ENCODE measurements around the gene BIN1.
A peak's percentile ranks its signal among the peaks of the same experiment; 100 is the strongest.

Gene BIN1

DNA sequence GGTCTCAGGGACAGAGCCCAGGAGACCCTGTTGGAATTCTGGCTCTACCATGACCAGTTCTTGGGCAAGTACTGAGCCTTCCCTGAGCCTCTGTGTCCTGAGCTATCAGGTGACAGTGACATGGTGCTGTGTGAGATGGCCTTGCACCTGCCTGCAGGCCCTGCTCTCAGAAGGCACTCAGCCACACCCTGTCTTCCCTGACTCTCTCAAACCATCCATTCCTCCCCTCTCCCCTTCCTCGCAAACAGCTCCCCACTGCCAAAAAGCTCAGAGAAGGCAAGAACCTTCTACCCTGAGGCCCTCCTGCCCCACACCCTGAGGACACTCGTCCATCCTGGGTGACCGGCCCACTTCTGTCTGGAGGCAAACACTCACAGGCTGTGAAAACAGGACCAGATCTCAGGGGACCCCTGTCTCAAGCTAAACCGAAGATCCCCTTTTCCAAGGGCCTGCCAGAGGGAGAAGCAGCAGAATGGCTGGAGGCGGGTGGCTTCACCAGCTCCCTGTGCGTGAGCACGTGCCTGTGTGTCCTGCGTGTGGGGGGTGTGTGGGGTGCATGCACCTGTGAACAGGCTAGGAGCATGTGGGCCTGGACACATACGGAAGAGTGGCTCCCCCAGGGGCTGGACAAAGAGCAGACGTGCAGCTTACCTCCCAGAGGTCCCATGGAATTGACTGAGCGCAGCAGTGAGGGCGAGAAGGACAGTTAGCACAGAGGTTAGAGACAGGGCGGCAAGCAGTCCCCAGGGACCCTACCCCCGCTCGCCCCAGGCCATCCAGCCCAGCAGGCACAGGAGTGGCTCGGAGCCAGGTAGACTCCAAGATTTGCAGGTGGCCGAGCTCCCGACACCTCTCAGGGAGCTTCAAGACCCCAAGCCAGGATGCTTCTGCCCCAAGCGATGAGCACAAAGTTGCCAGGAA is 53.9 kb downstream of the BIN1 start:
- H3K36me3 ChIP-seq (ENCODE audit: control insufficient read depth in 4 of 4, insufficient read depth in 4 of 4, low read length in 3 of 4) = peaks cover 0 to 58% (median 38%) of the 10 kb centered on the region in 4 experiments
- no peak overlapping the region for H3K4me3 ChIP-seq (ENCODE audit: control insufficient read depth in 1 of 7, extremely low read depth in 1 of 7, insufficient read depth in 4 of 7, low read depth in 2 of 7, low read length in 6 of 7)
- no peak for DNase-seq
- ChIA-PET CTCF (interaction anchor here (1.0 kb wide), 1 partner anchor 11 kb away, joined by 4 read pairs; no protein-coding TSS in a partner anchor), POLR2A (no interaction called here)
- WGBS (ENCODE audit: insufficient coverage) = 96% methylated on average over 17 of the region's 19 CpGs
- H3K27me3 ChIP-seq (replicated peaks in 2 of 5; ENCODE audit: control insufficient read depth in 4 of 5, insufficient read depth in 5 of 5, low read length in 4 of 5) = no peaks in the 10 kb centered on the region
- H3K9me3 ChIP-seq (ENCODE audit: control extremely low read depth in 1 of 5, control insufficient read depth in 4 of 5, insufficient read depth in 2 of 5, low read depth in 1 of 5, low read length in 4 of 5) = no peaks in the 10 kb centered on the region
- H3K27ac ChIP-seq (ENCODE audit: insufficient read depth in 1 of 2, low read depth in 1 of 2, low read length in 2 of 2, poor library complexity in 1 of 2, severe bottlenecking in 2 of 2) = no peak overlapping the region
- peaks cover 0 to 6% (median 5%) of the 10 kb centered on the region in 4 experiments for H3K4me1 ChIP-seq (ENCODE audit: control extremely low read depth in 1 of 4, control insufficient read depth in 4 of 4, insufficient read depth in 4 of 4, low read length in 3 of 4)

DNA sequence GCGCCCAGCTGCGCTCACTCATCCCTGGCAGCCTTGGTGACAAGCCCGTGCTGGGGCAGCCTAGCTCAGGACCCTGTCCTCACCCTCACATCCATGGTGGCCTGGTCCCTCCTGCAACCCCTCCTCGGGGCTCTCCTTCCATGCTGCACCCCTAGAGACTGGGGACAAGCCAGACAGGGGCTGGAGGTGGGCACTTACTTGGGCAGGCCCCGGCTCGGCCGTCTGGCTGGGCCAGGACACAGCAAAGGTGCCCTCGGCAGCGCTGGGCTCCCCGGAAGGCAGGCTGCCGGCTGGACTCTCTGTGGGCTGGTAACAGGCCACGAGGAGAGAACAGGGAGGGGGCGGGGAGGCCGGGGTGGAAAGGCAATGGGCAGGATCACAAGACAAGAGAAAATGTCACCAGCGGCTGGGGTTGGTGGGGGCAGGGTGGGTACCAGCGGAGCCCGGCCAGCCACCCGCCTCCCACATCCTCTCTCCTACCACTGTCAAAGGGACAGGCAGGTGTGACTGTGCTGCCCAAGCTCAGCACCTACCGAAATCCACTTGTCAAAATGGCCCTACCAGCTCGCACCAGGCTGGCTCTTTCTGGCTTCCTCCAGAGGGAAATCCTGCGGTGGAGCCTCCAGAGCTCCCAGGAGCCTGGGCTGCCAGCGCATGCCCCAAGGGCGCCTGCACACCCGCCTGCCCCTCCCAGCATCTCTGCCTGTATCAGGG is 54.7 kb downstream of the BIN1 start:
- Histone ChIP-seq H3K4me3 (ENCODE audit: control insufficient read depth in 1 of 7, extremely low read depth in 1 of 7, insufficient read depth in 4 of 7, low read depth in 2 of 7, low read length in 6 of 7) (no peak overlapping the region), H3K4me1 (ENCODE audit: control extremely low read depth in 1 of 4, control insufficient read depth in 4 of 4, insufficient read depth in 4 of 4, low read length in 3 of 4) (peaks cover 0 to 6% (median 5%) of the 10 kb centered on the region in 4 experiments), H3K27ac (ENCODE audit: insufficient read depth in 1 of 2, low read depth in 1 of 2, low read length in 2 of 2, poor library complexity in 1 of 2, severe bottlenecking in 2 of 2) (no peak overlapping the region), H3K9me3 (ENCODE audit: control extremely low read depth in 1 of 5, control insufficient read depth in 4 of 5, insufficient read depth in 2 of 5, low read depth in 1 of 5, low read length in 4 of 5) (no peaks in the 10 kb centered on the region), H3K27me3 (replicated peaks in 2 of 5; ENCODE audit: control insufficient read depth in 4 of 5, insufficient read depth in 5 of 5, low read length in 4 of 5) (no peaks in the 10 kb centered on the region), H3K36me3 (ENCODE audit: control insufficient read depth in 4 of 4, insufficient read depth in 4 of 4, low read length in 3 of 4) (peaks cover 0 to 51% (median 36%) of the 10 kb centered on the region in 4 experiments)
- no peak for DNase-seq
- POLR2A ChIA-PET = no interaction called here
- 94% methylated on average over 17 of the region's 24 CpGs for WGBS (ENCODE audit: insufficient coverage)
- CTCF ChIA-PET = interaction anchor here (1.0 kb wide), 1 partner anchor 12 kb away, joined by 4 read pairs; no protein-coding TSS in a partner anchor

DNA sequence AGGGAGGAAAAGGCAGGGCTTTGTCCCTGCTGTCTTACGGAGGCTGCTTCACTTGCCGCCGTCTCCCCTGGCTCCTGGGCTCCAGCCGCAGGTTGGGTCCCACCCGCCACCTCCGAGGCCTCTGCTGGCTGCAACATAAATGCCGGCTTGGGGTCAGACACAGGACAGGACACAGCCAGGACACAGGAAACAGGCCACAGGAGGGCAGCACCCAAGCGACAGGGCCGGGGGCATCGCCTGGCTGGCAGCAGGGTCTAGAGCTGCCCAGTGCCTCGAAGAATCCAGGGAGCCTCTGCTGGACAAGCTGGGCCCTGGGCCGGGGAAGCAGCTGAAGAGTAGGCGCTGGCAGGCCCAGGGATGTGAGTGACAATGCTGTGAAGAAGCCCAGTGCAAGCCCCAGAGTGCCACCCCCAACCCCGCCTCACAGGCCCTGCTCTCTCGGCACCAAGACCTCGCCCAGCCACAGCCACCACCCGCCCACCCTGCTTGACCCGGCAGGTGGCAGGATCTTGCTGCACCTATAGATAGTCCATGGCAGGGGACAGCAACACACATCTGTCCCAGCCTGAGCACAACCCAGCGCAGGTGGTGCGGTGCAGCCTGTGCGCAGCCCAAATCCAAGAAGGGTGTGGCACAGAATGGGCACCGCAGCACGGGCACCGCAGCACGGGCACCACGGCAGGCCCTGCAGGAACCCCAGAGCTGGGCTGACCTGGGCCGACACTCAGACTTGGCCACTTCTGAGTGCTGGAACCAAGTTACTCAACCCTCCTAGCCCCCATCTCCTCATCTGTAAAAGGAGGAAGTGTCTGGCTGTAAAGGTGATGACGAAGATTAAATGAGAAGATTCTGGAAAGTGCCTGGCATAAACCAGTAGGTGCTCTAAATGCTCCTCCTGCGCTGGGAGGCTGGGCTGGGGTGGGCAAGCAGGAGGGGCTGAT is 55.6 kb downstream of the BIN1 start:
- 87% methylated on average over 23 of the region's 29 CpGs for WGBS (ENCODE audit: insufficient coverage)
- no peaks in the 10 kb centered on the region for H3K9me3 ChIP-seq (ENCODE audit: control extremely low read depth in 1 of 5, control insufficient read depth in 4 of 5, insufficient read depth in 2 of 5, low read depth in 1 of 5, low read length in 4 of 5)
- H3K4me3 ChIP-seq (ENCODE audit: control insufficient read depth in 1 of 7, extremely low read depth in 1 of 7, insufficient read depth in 4 of 7, low read depth in 2 of 7, low read length in 6 of 7) = no peak overlapping the region
- peaks cover 0 to 43% (median 29%) of the 10 kb centered on the region in 4 experiments for H3K36me3 ChIP-seq (ENCODE audit: control insufficient read depth in 4 of 4, insufficient read depth in 4 of 4, low read length in 3 of 4)
- no peak overlapping the region for H3K27ac ChIP-seq (ENCODE audit: insufficient read depth in 1 of 2, low read depth in 1 of 2, low read length in 2 of 2, poor library complexity in 1 of 2, severe bottlenecking in 2 of 2)
- POLR2A ChIA-PET = no interaction called here
- CTCF ChIA-PET = interaction anchor here (1.0 to 1.8 kb wide), 3 partner anchors 15 to 131 kb away, joined by 3 to 5 read pairs (median 3); no protein-coding TSS in a partner anchor
- peaks cover 0 to 6% (median 5%) of the 10 kb centered on the region in 4 experiments for H3K4me1 ChIP-seq (ENCODE audit: control extremely low read depth in 1 of 4, control insufficient read depth in 4 of 4, insufficient read depth in 4 of 4, low read length in 3 of 4)
- no peaks in the 10 kb centered on the region for H3K27me3 ChIP-seq (replicated peaks in 2 of 5; ENCODE audit: control insufficient read depth in 4 of 5, insufficient read depth in 5 of 5, low read length in 4 of 5)
- peak in 2 of 3 donors; percentile 51 to 57 for DNase-seq

DNA sequence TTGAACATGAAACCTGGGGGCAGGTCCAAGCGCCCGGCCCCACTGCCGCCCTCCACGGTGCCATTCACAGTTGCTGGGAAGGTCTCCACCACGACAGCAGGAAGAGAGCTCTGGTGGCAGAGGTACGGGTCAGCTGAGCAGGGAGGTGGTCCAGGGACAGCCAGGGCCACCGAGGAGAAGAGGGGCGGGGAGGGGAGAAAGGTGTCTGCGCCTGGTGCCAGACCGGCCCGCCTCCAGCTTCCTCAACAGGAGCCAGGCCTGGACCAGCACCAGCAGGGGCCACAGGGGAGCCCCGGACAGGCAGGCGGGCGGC is 56.2 kb downstream of the BIN1 start:
- ChIA-PET POLR2A (no interaction called here), CTCF (interaction anchor here (0.7 to 1.8 kb wide), 10 partner anchors 9 to 429 kb away, joined by 3 to 5 read pairs (median 3); no protein-coding TSS in a partner anchor)
- 96% methylated on average over 10 of the region's 14 CpGs for WGBS (ENCODE audit: insufficient coverage)
- H3K27ac ChIP-seq (ENCODE audit: insufficient read depth in 1 of 2, low read depth in 1 of 2, low read length in 2 of 2, poor library complexity in 1 of 2, severe bottlenecking in 2 of 2) = no peak overlapping the region
- DNase-seq = no peak
- H3K9me3 ChIP-seq (ENCODE audit: control extremely low read depth in 1 of 5, control insufficient read depth in 4 of 5, insufficient read depth in 2 of 5, low read depth in 1 of 5, low read length in 4 of 5) = no peaks in the 10 kb centered on the region
- H3K4me3 ChIP-seq (ENCODE audit: control insufficient read depth in 1 of 7, extremely low read depth in 1 of 7, insufficient read depth in 4 of 7, low read depth in 2 of 7, low read length in 6 of 7) = no peak overlapping the region
- H3K4me1 ChIP-seq (ENCODE audit: control extremely low read depth in 1 of 4, control insufficient read depth in 4 of 4, insufficient read depth in 4 of 4, low read length in 3 of 4) = peaks cover 0 to 6% (median 5%) of the 10 kb centered on the region in 4 experiments
- H3K27me3 ChIP-seq (replicated peaks in 2 of 5; ENCODE audit: control insufficient read depth in 4 of 5, insufficient read depth in 5 of 5, low read length in 4 of 5) = no peaks in the 10 kb centered on the region
- peaks cover 0 to 38% (median 26%) of the 10 kb centered on the region in 4 experiments for H3K36me3 ChIP-seq (ENCODE audit: control insufficient read depth in 4 of 4, insufficient read depth in 4 of 4, low read length in 3 of 4)

DNA sequence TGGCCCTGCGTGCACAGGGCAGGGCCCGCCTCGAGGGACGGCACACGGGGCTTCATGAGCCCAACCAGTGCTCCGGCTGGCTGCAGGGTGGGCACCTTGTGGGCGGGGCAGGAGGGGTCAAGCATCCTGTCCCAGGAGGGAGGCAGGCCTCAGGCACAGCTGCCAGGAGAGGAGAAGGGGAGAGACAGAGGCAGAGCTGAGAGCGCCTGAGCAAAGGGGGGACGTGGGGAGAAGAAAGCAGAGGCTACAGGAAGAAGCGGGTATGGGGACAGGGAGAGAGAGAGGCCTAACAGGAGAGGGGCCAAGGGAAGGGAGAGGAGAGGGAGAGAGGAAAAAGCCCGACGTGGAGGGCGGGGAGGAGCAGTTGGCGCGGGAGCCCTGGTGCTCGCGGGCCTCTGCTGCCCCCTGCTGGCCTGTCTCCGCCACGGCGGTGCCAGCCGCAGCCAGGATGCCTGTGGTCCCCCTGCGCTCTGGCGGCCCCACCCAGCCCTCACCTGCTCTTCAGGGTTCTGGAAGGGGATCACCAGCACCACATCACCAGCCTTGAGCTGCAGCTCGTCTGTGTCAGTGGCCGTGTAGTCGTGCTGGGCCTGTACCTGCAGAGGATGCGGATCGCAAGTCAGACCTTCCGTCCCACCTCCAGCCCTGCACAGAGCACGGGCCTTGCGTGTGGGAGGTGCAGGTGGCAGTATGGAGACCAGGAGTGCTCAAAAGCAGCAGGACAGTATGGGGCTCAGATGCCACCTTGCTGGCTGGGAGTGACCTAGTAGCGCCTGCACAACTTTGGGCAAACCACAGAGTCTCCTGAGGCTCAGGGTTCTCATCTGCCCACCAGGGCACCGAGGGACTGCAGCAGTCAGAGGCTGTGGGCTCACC is 56.8 kb downstream of the BIN1 start:
- ChIA-PET POLR2A (no interaction called here), CTCF (interaction anchor here (0.7 to 1.8 kb wide), 12 partner anchors 8 to 429 kb away, joined by 3 to 5 read pairs (median 3); no protein-coding TSS in a partner anchor)
- Histone ChIP-seq H3K9me3 (ENCODE audit: control extremely low read depth in 1 of 5, control insufficient read depth in 4 of 5, insufficient read depth in 2 of 5, low read depth in 1 of 5, low read length in 4 of 5) (no peaks in the 10 kb centered on the region), H3K27ac (ENCODE audit: insufficient read depth in 1 of 2, low read depth in 1 of 2, low read length in 2 of 2, poor library complexity in 1 of 2, severe bottlenecking in 2 of 2) (no peak overlapping the region), H3K36me3 (ENCODE audit: control insufficient read depth in 4 of 4, insufficient read depth in 4 of 4, low read length in 3 of 4) (peaks cover 0 to 37% (median 24%) of the 10 kb centered on the region in 4 experiments), H3K4me1 (ENCODE audit: control extremely low read depth in 1 of 4, control insufficient read depth in 4 of 4, insufficient read depth in 4 of 4, low read length in 3 of 4) (peaks cover 0 to 6% (median 5%) of the 10 kb centered on the region in 4 experiments), H3K27me3 (replicated peaks in 2 of 5; ENCODE audit: control insufficient read depth in 4 of 5, insufficient read depth in 5 of 5, low read length in 4 of 5) (no peaks in the 10 kb centered on the region), H3K4me3 (ENCODE audit: control insufficient read depth in 1 of 7, extremely low read depth in 1 of 7, insufficient read depth in 4 of 7, low read depth in 2 of 7, low read length in 6 of 7) (no peak overlapping the region)
- peak; percentile 37 to 47 (median 44) for DNase-seq
- WGBS (ENCODE audit: insufficient coverage) = 39% methylated on average over 28 of the region's 33 CpGs

Data from common myeloid progenitor, CD34-positive (primary cell).